SK-N-MC (cell line): ENCODE results near the gene CEACAM8.

Source experiments
- EZH2 ChIP-seq: fragments of 200-600 bp; sonication (generic); IDR thresholded peaks from one replicate; pipeline ENCODE4 v1.6.1; 2017; ENCODE audit warnings: antibody characterized with exemption
- POLR2AphosphoS5 ChIP-seq: IDR thresholded peaks from 2 replicates; pipeline ENCODE4 v1.6.1; 2012; ENCODE audit warnings: mild to moderate bottlenecking, low read depth, low read length, borderline replicate concordance

GRCh38 chr19:42542791-42543190 is 51.9 kb downstream of the CEACAM8 start:
- TF ChIP-seq EZH2 (no peak), POLR2AphosphoS5 (no peak)
